Measurements from ENCODE around the gene AKR1B1. TPM values are rescaled to one million over a fixed set of nuclear protein-coding genes. Genes with fewer than 3 reads are reported as not detected.

AKR1B1 gene
- total RNA-seq, 2 experiments from 2014 or later: 75.7 to 167 TPM

- ChIA-PET POLR2A (no interaction called here), CTCF (ENCODE audit: unreplicated experiment) (no interaction called here)
- intact Hi-C loops (cut with micrococcal nuclease; ENCODE audit: unreplicated experiment): loop anchor here (10.0 kb wide), 2 partner anchors 406 to 534 kb away; partner anchors contain the start of gene AGBL3
Observed at GRCh38 chr7:134450294-134451000, 8.5 kb downstream of the AKR1B1 start.

GRCh38 chr7:134449680-134450079 lies 9.2 kb downstream of the AKR1B1 start:
- no peaks in the 10 kb centered on the region for H4K20me1 ChIP-seq (ENCODE audit: insufficient read depth, low read length)
- no peaks in the 10 kb centered on the region for H3K9me3 ChIP-seq (ENCODE audit: low read length)
- H2AFZ ChIP-seq (ENCODE audit: low read length): no peak overlapping the region
- intact Hi-C loops (cut with micrococcal nuclease; ENCODE audit: unreplicated experiment): loop anchor here (10.0 kb wide), 2 partner anchors 405 to 535 kb away; partner anchors contain the start of gene AGBL3
- H3K4me3 ChIP-seq (ENCODE audit: low read depth, low read length, poor library complexity, severe bottlenecking): no peak overlapping the region
- DNase-seq (ENCODE audit: low spot score): no peak
- peaks cover 3% of the 10 kb centered on the region for H3K4me1 ChIP-seq (ENCODE audit: insufficient read depth, low read length, poor library complexity, severe bottlenecking)
- CTCF ChIA-PET (ENCODE audit: unreplicated experiment): no interaction called here
- peaks cover 4% of the 10 kb centered on the region; the same call in 1 of the 2 replicates for H3K79me2 ChIP-seq (ENCODE audit: insufficient read depth, low read depth, low read length)
- H3K9me2 ChIP-seq (ENCODE audit: insufficient read depth, low read length): no peaks in the 10 kb centered on the region
- BruUV-seq (replicated peaks): no TSS peak
- H3K36me3 ChIP-seq (ENCODE audit: insufficient read depth, low read length): peaks cover 72% of the 10 kb centered on the region
- POLR2A ChIA-PET: interaction anchor here (1.7 kb wide), 1 partner anchor 8 kb away, joined by 5 read pairs; no protein-coding TSS in a partner anchor
- TF ChIP-seq EZH2phosphoT487 (IDR thresholded peaks at IDR 0.05; ENCODE audit: borderline replicate concordance, low read depth, low read length) (no peak), CTCF (conservative IDR thresholded peaks at IDR 0.05; ENCODE audit: low read length) (no peak)
- no peak overlapping the region for H3K4me2 ChIP-seq (ENCODE audit: low read length)
- no peak overlapping the region for H3K27ac ChIP-seq (ENCODE audit: low read depth, low read length, poor library complexity, severe bottlenecking)

More at GRCh38 chr7:134450294-134451000, 8.5 kb downstream of the AKR1B1 start:
- H3K9me3 ChIP-seq (ENCODE audit: low read length): no peaks in the 10 kb centered on the region
- H3K4me3 ChIP-seq (ENCODE audit: low read depth, low read length, poor library complexity, severe bottlenecking): no peak overlapping the region
- H3K4me2 ChIP-seq (ENCODE audit: low read length): no peak overlapping the region
- H3K79me2 ChIP-seq (ENCODE audit: insufficient read depth, low read depth, low read length): peaks cover 4% of the 10 kb centered on the region; the same call in 1 of the 2 replicates
- no peak for TF ChIP-seq EZH2phosphoT487 (IDR thresholded peaks at IDR 0.05; ENCODE audit: borderline replicate concordance, low read depth, low read length)
- no peak for DNase-seq (ENCODE audit: low spot score)
- no peaks in the 10 kb centered on the region for H3K9me2 ChIP-seq (ENCODE audit: insufficient read depth, low read length)
- H2AFZ ChIP-seq (ENCODE audit: low read length): no peak overlapping the region
- peaks cover 71% of the 10 kb centered on the region for H3K36me3 ChIP-seq (ENCODE audit: insufficient read depth, low read length)
- H4K20me1 ChIP-seq (ENCODE audit: insufficient read depth, low read length): no peaks in the 10 kb centered on the region
- peaks cover 11% of the 10 kb centered on the region for H3K4me1 ChIP-seq (ENCODE audit: insufficient read depth, low read length, poor library complexity, severe bottlenecking)
- BruUV-seq (replicated peaks): no TSS peak
- H3K27ac ChIP-seq (ENCODE audit: low read depth, low read length, poor library complexity, severe bottlenecking): no peak overlapping the region

GRCh38 chr7:134448356-134449229 lies 10.3 kb downstream of the AKR1B1 start:
- H3K4me3 ChIP-seq (ENCODE audit: low read depth, low read length, poor library complexity, severe bottlenecking): no peak overlapping the region
- H3K9me3 ChIP-seq (ENCODE audit: low read length): no peaks in the 10 kb centered on the region
- H3K4me2 ChIP-seq (ENCODE audit: low read length): no peak overlapping the region
- no peaks in the 10 kb centered on the region for H3K9me2 ChIP-seq (ENCODE audit: insufficient read depth, low read length)
- ChIA-PET POLR2A (interaction anchor here (1.7 kb wide), 1 partner anchor 10 kb away, joined by 5 read pairs; no protein-coding TSS in a partner anchor), CTCF (ENCODE audit: unreplicated experiment) (interaction anchor here (0.7 kb wide), 1 partner anchor 186 kb away, joined by 3 read pairs; no protein-coding TSS in a partner anchor)
- H3K27ac ChIP-seq (ENCODE audit: low read depth, low read length, poor library complexity, severe bottlenecking): no peak overlapping the region
- no peak overlapping the region for H2AFZ ChIP-seq (ENCODE audit: low read length)
- DNase-seq (ENCODE audit: low spot score): no peak
- no peaks in the 10 kb centered on the region for H3K4me1 ChIP-seq (ENCODE audit: insufficient read depth, low read length, poor library complexity, severe bottlenecking)
- BruUV-seq (replicated peaks): no TSS peak
- peaks cover 83% of the 10 kb centered on the region for H3K36me3 ChIP-seq (ENCODE audit: insufficient read depth, low read length)
- TF ChIP-seq EZH2phosphoT487 (IDR thresholded peaks at IDR 0.05; ENCODE audit: borderline replicate concordance, low read depth, low read length): no peak
- H3K79me2 ChIP-seq (ENCODE audit: insufficient read depth, low read depth, low read length): peaks cover 4% of the 10 kb centered on the region; the same call in 1 of the 2 replicates
- H4K20me1 ChIP-seq (ENCODE audit: insufficient read depth, low read length): no peaks in the 10 kb centered on the region
- intact Hi-C loops (cut with micrococcal nuclease; ENCODE audit: unreplicated experiment): no loop called here

Data from OCI-LY7 (cell line).